NCI-H2107 (cell line): ENCODE measurements around the gene HOXB1.

ENCODE experiments used
- DNase-seq: peaks from one replicate; lab custom pipeline; 2025; lab: John Stamatoyannopoulos, UW

The HOXB1 gene

GRCh38 chr17:48554412-48555257 lies 23.8 kb upstream of the HOXB1 start:
- DNase-seq = no peak

- DNase-seq = no peak
Observed at GRCh38 chr17:48553826-48554225, 23.0 kb upstream of the HOXB1 start.

DNA sequence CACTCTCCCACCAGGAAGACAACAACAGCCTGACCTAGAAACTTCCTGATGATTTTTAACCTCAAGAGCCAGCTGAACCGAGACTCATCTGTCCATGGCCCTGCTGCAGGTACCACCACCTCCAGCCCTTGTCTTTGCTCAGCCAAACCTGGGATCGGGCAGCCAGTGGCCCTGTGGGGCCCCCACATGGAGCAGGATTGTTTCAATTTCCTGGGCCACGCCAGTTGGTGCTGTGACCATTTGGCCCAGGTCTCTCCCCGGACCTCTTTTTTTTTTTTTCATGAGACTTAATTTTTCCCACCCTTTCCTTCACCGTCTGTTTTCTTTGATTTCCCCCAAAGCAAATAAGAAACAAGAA lies 22.4 kb upstream of the HOXB1 start:
- DNase-seq = no peak

GRCh38 chr17:48552466-48553189 lies 21.8 kb upstream of the HOXB1 start:
- no peak for DNase-seq

DNA sequence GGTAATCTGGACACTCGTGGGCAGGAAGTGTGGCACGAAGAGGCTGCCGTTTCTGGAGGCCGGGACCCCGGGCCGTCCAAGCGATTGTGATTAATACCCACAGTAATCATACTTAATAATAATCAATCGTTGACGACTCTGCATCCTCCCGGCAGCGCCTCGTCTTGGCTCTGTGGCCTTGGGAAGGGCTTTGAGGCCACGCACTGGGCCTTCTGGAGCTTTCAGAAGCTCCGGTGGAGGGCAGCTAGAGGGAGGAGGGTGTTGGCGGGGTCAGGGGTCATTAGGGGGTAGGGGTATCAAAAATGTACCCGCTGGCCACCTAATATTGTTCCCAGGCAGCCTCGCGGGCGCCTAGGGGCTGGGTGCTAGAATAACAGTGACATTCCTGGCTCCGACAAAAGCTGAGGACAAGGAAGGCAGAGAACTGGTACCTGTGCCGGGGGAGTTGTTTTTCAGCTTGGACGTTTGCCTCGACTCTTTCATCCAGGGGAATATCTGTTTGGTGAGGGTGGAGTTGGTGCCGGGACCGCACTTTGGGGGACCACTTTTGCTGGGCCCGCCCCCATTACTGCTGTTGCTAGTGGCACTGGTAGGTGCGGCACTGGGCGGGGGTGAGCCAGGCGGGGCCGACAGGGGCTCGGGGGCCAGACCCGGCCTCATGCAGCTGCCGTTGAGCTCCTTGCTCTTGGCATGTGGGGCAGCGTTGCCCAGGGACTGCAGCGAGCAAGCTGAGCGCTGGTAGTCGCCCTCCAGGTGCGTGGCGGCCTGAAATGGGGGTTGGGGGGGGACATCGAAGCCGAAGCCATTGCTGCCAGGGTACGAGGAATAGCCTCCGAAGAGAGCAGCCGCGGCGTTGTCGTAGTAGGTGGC lies 21.0 kb upstream of the HOXB1 start:
- DNase-seq = no peak

- no peak for DNase-seq
Observed at GRCh38 chr17:48551214-48551555, 20.4 kb upstream of the HOXB1 start.

- DNase-seq = no peak
Observed at GRCh38 chr17:48550502-48551213, 19.8 kb upstream of the HOXB1 start.

DNA sequence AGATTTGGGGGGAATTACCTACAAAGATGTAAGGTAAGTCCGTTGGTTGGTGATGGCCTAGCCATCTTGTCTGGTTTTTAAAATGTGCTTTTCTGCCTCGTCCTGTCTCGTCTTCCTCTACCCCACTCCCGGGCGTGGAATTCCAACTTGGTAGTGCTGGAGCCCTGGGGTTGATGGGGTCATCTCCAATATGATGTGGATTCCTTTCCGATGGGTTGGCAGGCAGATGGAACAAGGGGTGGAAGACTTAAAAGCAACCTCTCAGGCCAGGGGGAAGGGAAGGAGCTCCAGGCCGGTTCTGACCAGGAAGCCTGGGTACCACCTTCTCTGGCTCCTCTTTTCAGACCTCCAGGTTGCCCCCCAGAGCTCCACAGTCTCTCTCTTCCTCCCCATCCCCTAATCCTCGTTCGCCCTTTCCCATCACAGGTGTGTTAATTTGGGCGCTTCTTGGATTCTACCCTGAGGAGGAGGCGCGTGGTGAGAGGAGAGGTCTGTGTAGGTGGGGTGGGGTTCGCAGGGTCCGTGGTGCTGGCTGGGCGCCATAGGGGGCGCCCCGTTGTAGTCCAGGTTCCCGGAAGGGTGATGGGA lies 19.2 kb upstream of the HOXB1 start:
- no peak for DNase-seq

- no peak for DNase-seq
Observed at GRCh38 chr17:48549281-48549630, 18.4 kb upstream of the HOXB1 start.

DNA sequence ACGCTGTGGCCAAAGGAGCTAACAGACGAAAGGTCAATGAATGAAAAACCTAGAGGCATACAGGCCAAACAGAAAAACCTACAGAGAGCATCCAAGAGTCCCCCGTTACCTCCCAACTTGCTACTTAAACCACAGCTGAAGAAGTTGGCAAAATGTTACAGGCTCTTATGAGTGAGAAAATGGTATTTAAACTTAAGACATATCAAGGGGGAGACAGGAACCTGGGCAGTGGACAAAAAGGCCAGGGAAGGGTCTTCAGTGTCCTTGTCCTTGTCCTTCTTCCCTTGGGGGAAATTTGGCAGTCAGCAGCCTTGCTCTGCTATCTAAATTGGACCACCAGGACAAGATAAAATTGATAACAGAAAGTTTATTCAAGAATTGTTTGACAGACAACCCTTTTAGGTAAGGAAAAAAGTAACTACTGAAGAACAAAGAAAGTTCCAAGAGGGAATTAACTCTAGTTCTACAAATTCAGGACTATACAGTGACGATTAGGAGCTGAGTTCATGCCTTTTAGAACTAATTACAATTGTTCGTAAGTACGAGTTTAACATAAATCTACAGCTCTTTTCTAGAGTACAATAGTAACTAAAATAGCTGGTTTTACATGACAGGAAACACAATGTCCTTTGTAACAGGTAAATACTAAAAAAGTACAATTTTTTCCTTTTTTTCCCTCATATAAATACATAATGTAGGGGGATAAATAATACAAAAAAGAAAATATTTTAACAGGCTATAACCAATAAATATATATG lies 17.9 kb upstream of the HOXB1 start:
- no peak for DNase-seq

- peak; percentile 80 for DNase-seq
Observed at GRCh38 chr17:48547808-48548522, 17.2 kb upstream of the HOXB1 start.

DNA sequence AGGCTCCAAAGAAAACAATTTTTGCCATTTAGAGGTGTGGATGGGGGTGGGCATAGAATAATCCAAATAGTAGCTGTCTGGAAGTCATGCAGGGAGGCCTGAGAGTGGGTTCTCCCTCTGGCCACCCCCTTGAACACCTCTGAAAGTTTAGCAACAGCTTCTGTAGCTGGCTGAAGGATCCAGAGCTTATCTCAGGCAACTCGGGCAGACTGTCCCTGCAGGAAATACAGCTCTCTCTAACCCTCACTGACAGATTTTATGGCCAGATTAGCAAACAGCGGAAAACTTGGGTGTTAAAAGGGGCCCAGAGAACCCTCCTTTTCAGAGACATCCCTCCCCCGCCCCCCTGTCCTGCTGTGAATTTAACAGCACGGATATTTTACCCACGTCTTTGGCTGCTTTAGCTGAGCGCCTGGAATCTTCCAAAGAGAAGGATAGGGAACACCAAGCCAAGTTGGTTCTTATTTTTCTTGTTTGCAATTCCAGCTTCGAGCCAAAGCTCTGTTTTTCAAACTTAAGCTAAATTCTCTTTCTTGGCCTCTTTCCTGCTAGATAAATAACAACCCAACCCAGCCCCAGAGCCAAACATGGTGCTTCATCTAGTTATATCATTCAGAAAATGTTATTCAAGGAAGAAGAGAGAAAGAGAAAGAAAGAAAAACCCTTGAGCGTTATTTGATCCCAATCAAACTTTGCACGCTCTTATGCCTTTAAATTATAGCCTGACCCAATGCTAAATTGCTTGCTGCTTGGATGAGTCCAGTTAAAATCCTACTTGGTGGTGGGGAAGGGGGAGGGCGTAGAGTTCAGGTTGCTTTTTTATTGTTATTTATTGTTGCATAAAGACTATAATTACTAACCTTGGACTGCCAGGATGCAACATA lies 16.4 kb upstream of the HOXB1 start:
- DNase-seq = peak; percentile 80

GRCh38 chr17:48546137-48546923 lies 15.5 kb upstream of the HOXB1 start:
- DNase-seq = no peak

- DNase-seq = no peak
Observed at GRCh38 chr17:48545539-48545938, 14.7 kb upstream of the HOXB1 start.

GRCh38 chr17:48545022-48545375 lies 14.2 kb upstream of the HOXB1 start, which contains the start of gene HOXB2:
Gene HOXB2 (minus strand): TSS chr17:48545109. CDS start chr17:48544911, 198 bp downstream.
- peak; percentile 44 for DNase-seq

- DNase-seq = no peak
Observed at GRCh38 chr17:48544349-48545021, 13.7 kb upstream of the HOXB1 start.

DNA sequence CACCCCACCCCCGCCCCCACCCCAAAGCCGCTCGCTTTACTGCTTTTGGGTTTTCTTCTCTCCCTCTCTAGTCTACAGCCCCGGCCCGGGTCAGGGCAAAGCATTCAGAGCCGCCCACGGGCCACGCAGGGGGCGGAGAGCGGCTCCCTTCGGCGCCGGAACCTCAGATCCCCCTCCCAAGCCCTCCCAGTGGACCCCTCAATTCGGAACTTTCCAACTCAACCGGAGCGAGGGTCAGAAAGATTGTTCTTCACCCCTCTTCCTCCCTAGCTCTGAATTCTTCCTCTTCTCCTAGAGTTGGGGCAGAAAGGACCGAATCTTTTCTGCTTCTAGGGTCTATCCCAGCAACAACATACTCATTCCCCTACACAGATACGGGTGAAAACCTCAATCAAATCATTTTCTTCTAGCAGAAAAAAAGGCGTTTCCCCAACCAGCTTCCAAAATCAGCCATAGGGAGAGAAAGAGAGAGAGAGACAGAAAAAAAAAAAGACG lies 13.1 kb upstream of the HOXB1 start:
- no peak for DNase-seq
